ENCODE data around the gene RALGAPA2. TPM values are rescaled to one million over a fixed set of nuclear protein-coding genes. Genes with fewer than 3 reads are reported as not detected.

Gene RALGAPA2
- total RNA-seq, 4 donors from 2014 or later = 20.1 to 27.7 (median 23.0) TPM

DNA sequence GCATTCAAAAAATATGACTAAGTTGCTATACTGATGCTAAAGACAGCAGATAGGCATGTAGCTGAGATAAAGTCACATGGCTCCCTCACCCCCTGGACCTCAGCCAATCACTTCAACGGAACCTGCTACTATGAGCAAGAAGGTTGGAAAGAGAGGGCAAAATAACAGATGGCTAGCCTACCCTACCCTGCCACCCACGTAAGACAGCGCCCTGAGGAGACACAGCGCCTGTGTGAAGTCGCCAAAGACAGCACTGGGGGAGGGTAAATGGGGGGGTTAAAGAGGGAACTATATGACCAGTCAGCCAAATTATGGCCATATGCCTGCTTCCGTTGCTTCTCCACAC, 163.2 kb downstream of the RALGAPA2 start:
- H3K36me3 ChIP-seq = peaks cover 0 to 42% (median 14%) of the 10 kb centered on the region in 4 donors
- H3K4me1 ChIP-seq = no peaks in the 10 kb centered on the region
- no peaks in the 10 kb centered on the region for H3K9me3 ChIP-seq
- DNase-seq (ENCODE audit: extremely low spot score) = no peak
- no peak overlapping the region for H3K27ac ChIP-seq (replicated peaks in 1 of 4)
- 88% methylated on average over 6 of the region's 6 CpGs for WGBS
- H3K4me3 ChIP-seq = no peak overlapping the region
- intact Hi-C loops (cut with DNase I) = no loop called here
- TF ChIP-seq, protein P1, sequence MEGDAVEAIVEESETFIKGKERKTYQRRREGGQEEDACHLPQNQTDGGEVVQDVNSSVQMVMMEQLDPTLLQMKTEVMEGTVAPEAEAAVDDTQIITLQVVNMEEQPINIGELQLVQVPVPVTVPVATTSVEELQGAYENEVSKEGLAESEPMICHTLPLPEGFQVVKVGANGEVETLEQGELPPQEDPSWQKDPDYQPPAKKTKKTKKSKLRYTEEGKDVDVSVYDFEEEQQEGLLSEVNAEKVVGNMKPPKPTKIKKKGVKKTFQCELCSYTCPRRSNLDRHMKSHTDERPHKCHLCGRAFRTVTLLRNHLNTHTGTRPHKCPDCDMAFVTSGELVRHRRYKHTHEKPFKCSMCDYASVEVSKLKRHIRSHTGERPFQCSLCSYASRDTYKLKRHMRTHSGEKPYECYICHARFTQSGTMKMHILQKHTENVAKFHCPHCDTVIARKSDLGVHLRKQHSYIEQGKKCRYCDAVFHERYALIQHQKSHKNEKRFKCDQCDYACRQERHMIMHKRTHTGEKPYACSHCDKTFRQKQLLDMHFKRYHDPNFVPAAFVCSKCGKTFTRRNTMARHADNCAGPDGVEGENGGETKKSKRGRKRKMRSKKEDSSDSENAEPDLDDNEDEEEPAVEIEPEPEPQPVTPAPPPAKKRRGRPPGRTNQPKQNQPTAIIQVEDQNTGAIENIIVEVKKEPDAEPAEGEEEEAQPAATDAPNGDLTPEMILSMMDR (IDR thresholded peaks at IDR 0.05) = no peak
- TF ChIP-seq POLR2A (IDR thresholded peaks at IDR 0.05; ENCODE audit: low read depth) = no peak
- no peak for TF ChIP-seq POLR2AphosphoS5 (IDR thresholded peaks at IDR 0.05)
- no peak for TF ChIP-seq EP300 (IDR thresholded peaks at IDR 0.05)
- no peaks in the 10 kb centered on the region for H3K27me3 ChIP-seq

DNA sequence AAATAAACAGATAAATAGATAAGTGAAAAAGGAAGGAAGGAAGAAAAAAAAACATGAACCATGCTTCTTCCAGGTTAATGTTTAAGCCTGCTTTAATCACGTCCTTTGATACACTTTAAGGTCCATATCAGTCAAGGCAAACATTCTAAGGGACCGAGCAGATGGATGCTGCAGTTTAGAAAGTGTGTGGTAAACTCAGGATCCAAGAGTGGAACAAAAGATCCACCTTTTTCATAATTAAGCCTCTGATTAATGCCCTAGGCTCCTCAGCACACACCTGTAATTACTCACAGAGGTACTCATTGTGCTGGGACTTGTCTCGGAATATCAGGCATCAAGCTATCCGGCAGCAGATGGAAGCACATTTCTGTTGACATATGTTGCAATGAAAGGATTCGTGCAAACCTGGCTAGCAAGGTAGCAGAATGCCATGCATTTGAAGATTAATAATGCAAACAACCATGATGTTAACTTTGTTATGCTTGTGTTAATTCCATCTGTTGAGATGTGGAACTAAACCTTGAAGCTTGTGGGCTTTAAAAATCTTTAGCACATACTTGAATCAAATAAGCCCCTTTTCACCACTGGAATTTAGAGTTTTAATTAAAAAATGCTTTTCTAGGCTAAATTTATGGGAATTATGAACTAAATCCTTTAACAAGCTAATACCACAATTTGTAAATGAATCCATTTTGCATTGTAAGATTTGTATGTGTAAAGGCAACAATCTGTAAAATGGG, 163.7 kb downstream of the RALGAPA2 start:
- H3K4me1 ChIP-seq = no peaks in the 10 kb centered on the region
- no peak for DNase-seq (ENCODE audit: extremely low spot score)
- no peak overlapping the region for H3K4me3 ChIP-seq
- H3K9me3 ChIP-seq = no peaks in the 10 kb centered on the region
- intact Hi-C loops (cut with DNase I) = no loop called here
- TF ChIP-seq POLR2A (IDR thresholded peaks at IDR 0.05; ENCODE audit: low read depth) = no peak
- no peak for TF ChIP-seq EP300 (IDR thresholded peaks at IDR 0.05)
- TF ChIP-seq, protein P1 (IDR thresholded peaks at IDR 0.05) = no peak
- no peak for TF ChIP-seq POLR2AphosphoS5 (IDR thresholded peaks at IDR 0.05)
- H3K36me3 ChIP-seq = peaks cover 0 to 47% (median 14%) of the 10 kb centered on the region in 4 donors
- 97% methylated on average over 5 of the region's 5 CpGs for WGBS
- no peaks in the 10 kb centered on the region for H3K27me3 ChIP-seq
- no peak overlapping the region for H3K27ac ChIP-seq (replicated peaks in 1 of 4)

DNA sequence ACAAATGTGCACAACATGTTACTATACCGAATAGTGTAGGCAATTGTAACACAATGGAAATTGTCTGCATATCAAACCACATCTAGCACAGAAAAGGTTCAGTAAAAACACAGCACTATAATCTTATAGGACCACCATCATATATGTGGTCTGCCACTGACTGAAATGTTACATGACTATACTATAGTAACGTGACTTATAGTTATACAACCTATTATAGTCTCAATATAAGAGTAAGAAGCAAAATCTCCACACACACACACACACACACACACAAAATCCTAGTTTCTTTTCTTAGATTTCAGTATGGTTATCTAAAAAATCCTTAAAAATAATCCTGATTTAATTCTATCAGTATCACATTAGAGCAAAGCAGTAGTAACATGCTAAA, 164.6 kb downstream of the RALGAPA2 start:
- WGBS = 92% methylated on average over 2 of the region's 2 CpGs

DNA sequence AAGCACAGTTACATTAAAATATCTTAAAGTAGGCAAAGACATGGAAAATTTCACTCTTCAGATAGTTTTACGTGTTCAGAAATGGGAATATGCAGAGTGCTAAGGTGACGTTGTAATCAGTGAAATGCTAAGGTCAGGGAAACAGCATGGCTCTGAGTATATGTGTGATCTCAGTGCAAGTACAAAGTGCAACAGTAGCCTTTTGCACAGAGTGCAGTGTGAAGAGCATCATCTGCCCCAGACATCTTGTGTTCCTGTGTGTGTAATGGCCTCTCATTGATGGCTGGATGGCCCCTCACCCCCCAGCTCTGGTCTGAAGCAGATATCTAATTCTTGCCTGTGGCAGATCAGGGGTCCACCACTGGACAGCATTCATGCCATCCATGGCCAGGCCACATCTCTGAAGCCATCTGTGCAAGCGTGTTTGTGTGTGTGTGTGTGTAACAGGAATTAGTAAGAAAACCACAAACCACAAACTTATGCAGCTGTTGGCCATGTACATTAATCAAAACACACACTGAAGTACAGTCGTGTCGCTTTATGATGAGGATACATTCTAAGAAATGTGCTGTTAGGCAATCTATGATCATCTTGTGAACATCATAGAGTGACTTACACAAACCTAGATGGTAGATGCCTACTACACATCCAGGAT, 165.1 kb downstream of the RALGAPA2 start:
- WGBS = 93% methylated on average over 5 of the region's 5 CpGs
- DNase-seq (ENCODE audit: extremely low spot score) = no peak
- Histone ChIP-seq H3K27me3 (no peaks in the 10 kb centered on the region), H3K4me1 (no peaks in the 10 kb centered on the region), H3K36me3 (peaks cover 0 to 43% (median 14%) of the 10 kb centered on the region in 4 donors), H3K9me3 (no peaks in the 10 kb centered on the region), H3K27ac (replicated peaks in 1 of 4) (no peak overlapping the region), H3K4me3 (no peak overlapping the region)
- intact Hi-C loops (cut with DNase I) = no loop called here
- TF ChIP-seq EP300 (IDR thresholded peaks at IDR 0.05) = no peak
- TF ChIP-seq, protein P1 (IDR thresholded peaks at IDR 0.05) = no peak
- no peak for TF ChIP-seq POLR2A (IDR thresholded peaks at IDR 0.05; ENCODE audit: low read depth)
- no peak for TF ChIP-seq POLR2AphosphoS5 (IDR thresholded peaks at IDR 0.05)

More for the DNA sequence above, 164.6 kb downstream of the RALGAPA2 start:
- intact Hi-C loops (cut with DNase I) = no loop called here
- Histone ChIP-seq H3K9me3 (no peaks in the 10 kb centered on the region), H3K4me3 (no peak overlapping the region), H3K36me3 (peaks cover 0 to 45% (median 14%) of the 10 kb centered on the region in 4 donors), H3K27me3 (no peaks in the 10 kb centered on the region), H3K4me1 (no peaks in the 10 kb centered on the region), H3K27ac (replicated peaks in 1 of 4) (no peak overlapping the region)
- no peak for TF ChIP-seq POLR2AphosphoS5 (IDR thresholded peaks at IDR 0.05)
- TF ChIP-seq POLR2A (IDR thresholded peaks at IDR 0.05; ENCODE audit: low read depth) = no peak
- no peak for TF ChIP-seq EP300 (IDR thresholded peaks at IDR 0.05)
- TF ChIP-seq, protein P1 (IDR thresholded peaks at IDR 0.05) = no peak
- no peak for DNase-seq (ENCODE audit: extremely low spot score)

Measured in esophagus muscularis mucosa (tissue), 4 donors.